Tongue (tissue), 2 donors: ENCODE results near the gene GPATCH1. TPM values are rescaled to one million over a fixed set of nuclear protein-coding genes. Genes with fewer than 3 reads are reported as not detected.
"Not testable (repeated sequence)": the region's sequence is repeated elsewhere in the genome, so short reads cannot be mapped to it uniquely, and the experiment has no call there.

ENCODE experiments used
- DNase-seq: peaks from one replicate; pipeline ENCODE4 v3.0.0-alpha.2; 2015
- total RNA-seq: library from RNA; depleted of rRNA; stranded (reverse); fragments of >200 nt; gene quantifications from one replicate; pipeline ENCODE4 v1.2.3, GENCODE V29; 2014

The GPATCH1 gene
- total RNA-seq, 1 donor from 2014 or later, result 8.8 TPM

DNA sequence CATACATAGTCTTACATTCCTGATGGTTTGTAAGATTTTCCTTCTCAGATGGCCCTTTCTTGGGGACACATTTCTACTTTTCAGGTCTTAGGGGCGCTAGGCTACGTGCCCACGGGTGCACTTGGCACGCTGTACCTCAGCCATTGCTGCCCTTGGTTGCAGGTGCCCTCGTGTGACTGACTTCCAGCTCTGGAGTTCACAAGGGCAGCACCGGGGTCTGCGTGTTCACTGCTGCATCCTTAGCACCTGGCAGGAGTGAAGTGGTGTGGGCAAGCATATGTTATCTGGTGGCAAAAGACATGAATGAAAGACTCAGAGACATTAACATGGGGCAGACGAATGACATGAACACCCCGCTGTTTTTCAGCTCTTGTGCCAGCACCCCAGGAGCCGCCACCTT, 37.7 kb downstream of the GPATCH1 start:
- no peak for DNase-seq

DNA sequence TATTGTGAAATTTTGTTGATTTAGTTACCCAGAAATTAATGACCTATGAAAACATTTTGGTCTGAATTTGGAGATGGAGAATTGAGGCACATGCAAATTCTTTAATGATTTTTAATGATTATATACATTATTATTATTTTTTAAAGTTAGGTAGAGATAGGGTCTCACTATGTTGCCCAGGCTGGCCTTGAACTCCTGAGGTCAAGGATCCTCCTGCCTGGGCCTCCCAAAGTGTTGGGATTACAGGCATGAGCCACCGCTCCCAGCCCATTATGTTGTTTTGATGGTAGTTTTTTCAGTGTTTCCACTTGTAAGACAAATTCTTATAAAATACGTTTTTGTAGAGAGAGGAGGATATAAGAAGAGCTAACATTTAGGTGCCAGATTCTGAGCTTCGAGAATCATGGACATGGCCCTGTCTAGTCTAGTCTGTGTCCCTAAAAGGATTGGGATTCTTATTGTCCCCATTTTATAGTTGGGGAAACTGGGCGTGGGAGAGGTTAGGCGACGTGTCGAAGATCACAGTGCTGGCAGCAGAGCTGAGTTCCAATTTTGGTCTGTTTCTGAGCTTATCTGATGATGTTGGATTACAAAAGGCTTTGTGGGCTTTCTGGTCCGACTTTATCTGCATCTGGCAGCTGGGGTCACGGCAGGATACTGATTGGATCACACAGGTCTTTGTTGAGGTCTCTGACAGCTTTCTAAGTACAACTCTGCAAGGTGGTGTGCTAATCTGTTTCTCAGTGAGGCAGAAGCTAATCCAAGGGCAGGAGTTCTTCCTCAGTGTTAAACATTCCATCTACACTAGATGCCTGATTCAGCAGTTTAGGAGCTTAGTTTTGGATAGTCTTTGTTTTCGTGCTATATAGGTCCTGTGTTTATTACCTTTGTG, 43.5 kb downstream of the GPATCH1 start:
- DNase-seq, result no peak

DNA sequence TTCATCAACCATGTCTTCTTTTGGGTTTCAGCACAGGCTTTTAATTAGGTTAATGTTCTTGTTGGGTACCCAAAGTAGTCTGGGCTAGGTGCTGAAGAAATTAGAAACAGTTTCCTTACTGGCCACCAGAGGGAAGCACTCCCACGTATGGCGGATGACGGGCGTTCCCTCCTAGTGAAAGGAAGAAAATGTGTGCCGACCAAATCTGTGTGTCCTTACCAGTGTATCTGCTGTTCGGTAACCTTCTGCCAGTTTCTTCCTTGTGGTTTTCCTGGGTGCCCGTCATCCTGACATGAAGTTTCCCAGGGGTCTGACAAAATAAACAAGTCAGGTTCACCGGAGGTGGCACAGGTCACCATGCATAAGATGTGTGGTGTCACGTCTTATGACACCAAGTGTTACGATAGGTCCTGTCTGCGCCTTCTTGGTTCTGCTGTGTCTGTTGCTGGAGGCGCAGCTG, 45.0 kb downstream of the GPATCH1 start:
- peak; percentile 77 for DNase-seq

DNA sequence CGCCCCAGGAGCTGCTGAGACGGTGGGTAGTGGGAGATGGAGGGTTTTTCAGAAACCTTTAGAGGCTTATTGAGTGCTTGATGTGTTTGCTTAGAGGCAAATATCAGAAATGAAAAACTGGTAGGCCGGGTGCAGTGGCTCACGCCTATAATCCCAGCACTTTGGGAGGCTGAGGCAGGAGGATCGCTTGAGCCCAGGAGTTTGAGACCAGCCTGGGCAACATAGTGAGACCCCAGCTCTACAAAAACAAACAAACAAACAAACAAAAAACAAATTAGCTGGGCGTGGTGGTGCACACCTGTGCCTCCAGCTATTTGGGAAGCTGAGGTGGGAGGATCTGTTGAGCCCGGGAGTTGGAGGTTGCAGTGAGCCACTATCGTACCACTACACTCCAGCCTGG, 45.7 kb downstream of the GPATCH1 start:
- DNase-seq, result not testable (repeated sequence)

DNA sequence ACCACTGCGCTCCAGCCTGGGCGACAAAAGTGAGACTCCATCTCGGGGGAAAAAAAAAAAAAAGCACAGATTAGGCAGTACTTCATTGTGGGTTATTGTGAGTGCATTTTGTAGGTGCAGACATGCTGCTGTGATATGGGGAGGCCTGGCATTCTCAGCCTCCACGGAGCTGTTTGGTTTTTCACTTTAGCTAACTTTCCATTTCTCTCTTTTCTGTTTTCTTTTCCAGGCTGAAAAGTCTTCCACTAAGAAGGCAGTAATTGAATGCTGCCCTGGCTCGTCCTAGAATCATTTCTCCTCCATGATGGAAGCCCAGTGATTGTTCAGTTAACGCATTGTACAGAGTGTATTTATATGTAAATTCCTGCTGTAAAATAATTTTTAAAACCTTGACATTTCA, 48.9 kb downstream of the GPATCH1 start:
- DNase-seq, result no peak

DNA sequence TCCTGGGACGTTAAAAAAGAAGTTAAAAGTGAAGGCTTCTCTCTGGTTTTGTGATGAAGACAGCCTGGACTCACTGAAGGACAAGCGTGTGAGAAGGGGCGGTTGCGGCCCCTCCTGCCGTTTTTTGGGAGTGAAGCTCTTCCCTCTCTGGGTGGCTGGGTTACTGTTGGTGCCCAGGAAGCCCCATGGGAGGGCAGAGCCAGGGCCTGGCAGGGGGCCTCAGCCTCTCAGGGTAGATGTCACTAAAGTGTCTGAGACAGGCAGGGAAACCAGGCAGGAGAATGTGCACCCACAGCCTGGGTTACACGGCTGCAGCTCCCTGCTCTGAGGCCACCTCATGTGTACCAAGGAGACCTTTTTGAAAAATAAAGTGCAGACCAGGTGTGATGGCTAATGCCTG, 49.5 kb downstream of the GPATCH1 start:
- DNase-seq, result no peak

DNA sequence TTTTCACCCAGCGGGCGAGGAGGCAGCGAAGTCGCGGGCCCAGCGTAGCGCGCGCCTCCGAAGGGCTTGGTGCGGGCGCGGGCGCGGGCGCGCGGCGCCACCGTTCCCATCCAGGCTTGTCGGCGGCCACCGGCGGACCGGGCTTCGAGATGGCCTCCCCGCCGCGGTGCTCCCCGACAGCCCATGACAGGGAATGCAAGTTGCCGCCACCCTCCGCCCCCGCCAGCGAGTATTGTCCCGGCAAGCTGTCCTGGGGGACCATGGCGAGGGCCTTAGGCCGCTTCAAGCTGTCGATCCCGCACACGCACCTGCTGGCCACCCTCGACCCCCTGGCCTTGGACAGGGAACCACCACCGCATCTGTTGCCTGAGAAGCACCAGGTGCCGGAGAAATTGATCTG, 51.0 kb downstream of the GPATCH1 start, which contains the start of gene WDR88:
WDR88 (plus strand) TSS at position 94 of the 400 bp plus-strand sequence; CDS start at position 150, 56 bp downstream.
- DNase-seq, result no peak

DNA sequence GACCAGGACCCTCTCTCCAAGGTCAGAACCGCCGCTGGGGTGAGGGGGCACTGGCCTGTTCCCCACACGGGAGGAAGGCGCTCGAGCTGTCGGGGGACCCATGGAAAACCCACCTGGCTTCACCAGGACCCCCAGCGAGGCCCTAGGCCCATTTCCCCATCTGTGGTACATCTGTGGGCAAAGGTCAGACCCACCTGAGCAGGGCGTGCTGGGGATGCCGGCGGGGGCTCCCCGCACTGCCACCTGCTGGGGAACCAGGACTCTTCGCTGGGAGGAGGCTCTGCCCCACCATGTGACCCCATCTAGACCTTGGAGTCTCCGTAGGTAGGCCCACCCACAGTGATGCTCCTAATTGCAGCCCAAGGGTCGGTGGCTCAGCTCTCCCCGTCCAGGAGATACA, 51.4 kb downstream of the GPATCH1 start:
- DNase-seq, result no peak

DNA sequence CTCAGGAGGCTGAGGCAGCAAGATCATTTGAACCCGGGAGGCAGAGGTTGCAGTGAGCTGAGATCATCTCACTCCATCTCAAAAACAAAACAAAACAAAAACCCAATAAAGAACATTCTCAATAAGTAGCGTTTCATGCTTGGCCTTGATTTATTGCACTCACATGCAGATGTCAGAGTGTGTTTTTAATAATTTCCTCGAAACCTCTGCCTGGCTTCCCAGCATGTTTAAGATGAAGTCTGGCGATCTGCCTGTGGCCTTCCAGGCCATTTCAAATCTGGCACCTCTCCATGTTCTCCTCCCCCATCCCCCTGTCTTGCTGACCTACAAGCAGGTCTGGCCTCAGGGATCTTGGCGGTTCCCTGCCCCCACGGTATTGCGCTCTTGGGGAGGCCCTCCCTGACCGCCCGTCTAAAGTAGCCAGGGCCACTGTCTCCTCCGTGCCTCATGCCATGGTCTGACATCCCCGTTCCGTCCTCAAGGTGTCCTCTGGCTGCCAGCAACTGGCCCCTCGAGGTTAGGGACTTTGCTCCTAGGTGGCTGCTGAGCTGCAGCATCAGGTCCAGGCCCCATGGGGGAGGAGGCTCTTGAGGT, 52.6 kb downstream of the GPATCH1 start:
- DNase-seq, result peak; percentile 7

DNA sequence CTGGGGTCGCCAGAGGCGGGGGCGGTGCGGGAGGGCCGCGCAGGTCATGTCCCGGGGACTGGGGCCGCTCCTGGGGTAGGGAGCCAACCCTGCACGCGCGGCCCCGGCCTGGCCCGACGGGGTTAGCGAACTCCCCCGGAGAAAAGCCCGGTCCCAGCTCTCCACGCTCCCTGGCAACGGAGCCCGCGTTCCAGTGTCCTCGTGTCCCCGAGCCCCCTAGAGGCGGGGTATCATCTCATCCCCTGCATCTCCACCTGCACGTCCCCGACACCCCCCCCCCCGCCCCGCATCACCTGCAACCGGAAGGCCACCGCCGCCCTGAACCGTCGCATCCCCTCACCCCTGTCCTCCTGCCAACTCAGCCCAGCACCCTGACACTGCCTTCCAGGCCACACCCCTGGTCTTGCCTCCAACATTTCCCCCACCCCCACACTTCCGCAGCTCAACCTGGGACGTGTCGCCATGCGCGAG, 53.6 kb downstream of the GPATCH1 start:
- DNase-seq, result no peak

DNA sequence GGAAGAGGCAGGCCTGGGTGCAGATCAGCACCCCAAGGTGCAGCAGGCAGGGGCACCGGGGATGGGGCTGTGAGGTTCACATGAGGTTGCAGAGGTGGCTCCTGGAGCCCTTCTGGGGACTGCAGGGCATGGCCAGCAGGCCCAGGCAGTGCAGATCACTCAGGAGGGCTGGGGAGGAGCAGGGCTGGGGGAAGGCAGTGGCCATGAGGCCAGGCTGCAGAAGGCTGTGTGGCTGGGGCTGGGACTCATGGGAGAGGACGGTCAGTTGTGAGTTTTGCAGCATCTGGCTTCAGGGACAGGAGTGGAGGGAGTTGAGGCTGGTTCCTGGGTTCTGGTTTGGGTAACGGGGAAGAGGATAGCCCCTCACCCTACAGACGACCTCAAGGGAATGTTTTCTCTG, 58.2 kb downstream of the GPATCH1 start:
- no peak for DNase-seq

DNA sequence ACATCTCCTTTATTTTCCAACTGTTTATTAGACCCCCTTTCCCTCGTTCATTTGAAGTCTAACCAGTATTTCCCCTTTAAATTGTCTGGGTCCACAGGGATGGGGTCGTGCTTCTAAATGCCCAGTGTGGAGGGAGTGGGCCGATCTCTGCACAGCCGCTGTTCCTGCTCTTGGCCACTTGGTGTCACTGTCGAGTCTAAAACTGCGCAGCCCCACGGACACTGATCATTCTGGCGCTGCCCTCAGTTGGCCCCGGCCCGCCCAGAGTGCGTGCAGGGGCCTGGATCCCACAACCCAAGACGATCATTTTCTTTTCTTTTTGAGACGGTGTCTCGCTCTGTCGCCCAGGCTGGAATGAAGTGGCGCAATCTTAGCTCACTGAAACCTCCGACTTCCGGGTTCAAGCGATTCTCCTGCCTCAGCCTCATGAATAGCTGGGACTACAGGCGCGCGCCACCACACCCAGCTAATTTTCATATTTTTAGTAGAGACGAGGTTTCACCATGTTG, 63.0 kb downstream of the GPATCH1 start:
- DNase-seq, result peak; percentile 82

DNA sequence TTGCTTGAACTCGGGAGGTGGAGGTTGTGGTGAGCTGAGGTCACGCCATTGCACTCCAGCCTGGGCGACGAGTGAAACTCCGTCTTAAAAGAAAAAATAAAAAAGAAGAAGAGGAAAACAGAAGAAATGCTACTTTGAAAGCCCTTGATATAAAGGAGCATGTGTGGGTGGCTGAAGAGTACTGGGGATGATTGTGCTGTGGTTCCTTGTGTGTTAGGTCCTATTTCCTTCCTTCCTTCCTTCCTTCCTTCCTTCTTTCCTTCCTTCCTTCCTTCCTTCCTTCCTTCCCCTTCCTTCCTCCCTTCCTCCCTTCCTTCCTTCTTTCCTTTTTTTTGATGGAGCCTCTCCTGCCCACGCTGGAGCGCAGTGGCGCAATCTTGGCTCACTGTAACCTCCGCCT, 65.2 kb downstream of the GPATCH1 start:
- no peak for DNase-seq

DNA sequence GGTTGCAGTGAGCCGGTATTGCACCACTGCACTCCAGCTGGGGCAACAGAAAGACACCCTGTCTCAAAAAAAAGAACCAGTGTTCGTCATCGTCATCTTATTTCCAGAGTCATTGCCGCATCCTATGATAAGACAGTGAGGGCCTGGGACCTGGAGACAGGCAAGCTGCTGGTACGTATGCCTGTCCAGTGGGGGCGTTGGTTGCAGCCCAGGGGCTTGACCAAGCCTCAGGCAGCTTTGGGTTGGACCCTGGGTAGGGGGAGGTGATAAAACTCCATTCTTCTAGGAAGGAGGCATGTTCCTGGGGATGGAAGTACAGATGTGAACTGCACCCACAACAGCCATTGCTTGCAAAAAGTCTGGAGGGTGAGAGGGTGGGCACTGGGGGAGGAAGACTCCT, 66.6 kb downstream of the GPATCH1 start:
- DNase-seq, result no peak

DNA sequence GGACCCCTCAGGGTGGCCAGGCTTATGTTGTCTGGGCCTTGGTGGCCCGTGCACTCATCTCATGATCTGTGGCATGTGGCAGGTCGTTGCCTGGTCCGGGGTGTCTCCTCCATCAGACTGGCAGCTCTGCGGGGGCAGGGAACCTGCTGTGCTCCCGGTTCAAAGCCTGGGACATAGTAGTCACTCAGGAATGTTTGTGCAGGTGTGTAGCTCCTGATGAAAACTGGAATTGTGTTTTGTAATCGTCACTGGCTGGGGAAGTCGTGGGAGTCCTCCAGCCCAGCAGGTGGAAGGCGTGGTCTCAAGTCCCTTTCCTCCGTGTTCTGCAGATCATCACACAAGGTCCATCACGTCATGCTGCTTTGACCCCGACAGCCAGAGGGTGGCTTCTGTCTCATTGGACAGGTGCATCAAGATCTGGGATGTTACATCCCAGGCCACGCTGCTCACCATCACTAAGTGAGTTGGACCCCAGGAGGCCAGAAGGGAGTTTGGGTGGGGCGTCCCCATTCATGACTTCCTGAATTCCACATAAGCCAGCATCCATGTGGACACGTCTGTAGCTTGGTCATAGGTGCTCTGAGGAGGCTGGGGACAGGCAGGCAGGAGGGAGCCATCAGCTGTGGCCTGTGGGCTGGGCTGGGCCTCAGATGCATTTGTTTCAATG, 70.0 kb downstream of the GPATCH1 start:
- DNase-seq, result no peak

DNA sequence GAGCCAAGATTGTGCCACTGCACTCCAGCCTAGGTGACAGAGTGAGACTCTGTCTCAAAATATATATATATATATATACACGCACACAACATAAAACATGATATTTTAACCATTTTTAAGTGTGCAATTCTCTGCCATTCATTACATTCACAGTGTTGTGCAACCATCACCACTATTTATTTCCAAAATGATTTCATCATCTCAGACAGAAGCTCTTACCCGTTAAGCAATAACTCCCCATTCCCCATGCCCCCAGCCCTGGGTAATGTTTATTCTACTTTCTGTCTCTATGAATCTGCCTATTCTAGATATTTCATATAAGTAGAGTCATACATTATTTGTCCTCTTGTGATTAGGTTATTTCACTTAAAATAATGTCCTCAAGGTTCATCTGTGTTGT, 71.2 kb downstream of the GPATCH1 start:
- no peak for DNase-seq

DNA sequence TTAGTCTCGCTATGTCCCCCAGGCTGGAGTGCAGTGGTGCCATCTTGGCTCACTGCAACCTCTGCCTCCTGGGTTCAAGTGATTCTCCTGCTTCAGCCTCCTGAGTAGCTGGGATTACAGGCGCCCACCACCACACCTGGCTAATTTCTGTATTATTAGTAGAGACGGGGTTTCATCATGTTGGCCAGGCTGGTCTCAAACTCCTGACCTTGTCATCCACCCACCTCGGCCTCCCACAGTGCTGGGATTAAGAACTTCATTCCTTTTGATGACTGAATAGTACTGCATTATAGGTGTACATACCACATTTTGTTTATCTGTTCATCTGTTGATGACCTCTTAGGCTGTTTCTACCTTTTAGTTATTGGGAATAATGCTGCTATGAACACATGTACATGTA, 71.6 kb downstream of the GPATCH1 start:
- DNase-seq, result not testable (repeated sequence)

DNA sequence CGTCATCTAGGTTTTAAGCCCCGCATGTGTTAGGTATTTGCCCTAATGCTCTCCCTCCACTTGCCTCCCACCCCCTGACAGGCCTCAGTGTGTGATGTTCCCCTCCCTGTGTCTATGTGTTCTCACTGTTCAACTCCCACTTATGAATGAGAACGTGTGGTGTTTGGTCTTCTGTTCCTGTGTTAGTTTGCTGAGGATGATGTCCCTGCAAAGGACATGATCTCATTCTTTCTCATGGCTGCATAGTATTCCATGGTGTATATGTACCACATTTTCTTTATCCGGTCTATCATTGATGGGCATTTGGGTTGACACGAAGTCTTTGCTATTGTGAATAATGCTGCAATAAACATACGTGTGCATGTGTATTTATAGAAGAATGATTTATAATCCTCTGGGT, 73.3 kb downstream of the GPATCH1 start:
- not testable (repeated sequence) for DNase-seq

DNA sequence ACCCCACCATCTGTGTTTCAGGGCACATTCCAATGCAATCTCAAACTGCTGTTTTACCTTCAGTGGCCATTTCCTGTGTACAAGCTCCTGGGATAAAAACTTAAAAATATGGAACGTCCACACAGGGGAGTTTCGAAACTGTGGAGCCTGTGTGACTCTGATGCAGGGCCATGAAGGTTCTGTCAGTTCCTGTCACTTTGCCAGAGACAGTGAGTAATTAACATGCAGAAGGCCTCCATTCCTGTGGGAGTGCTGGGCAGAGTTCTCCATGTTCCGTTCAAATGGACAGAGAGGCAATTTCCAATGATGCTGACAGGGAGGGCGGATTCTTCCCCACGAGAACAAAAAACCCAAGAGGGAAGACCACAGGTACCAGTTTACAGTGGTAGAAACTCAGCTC, 75.4 kb downstream of the GPATCH1 start:
- no peak for DNase-seq

DNA sequence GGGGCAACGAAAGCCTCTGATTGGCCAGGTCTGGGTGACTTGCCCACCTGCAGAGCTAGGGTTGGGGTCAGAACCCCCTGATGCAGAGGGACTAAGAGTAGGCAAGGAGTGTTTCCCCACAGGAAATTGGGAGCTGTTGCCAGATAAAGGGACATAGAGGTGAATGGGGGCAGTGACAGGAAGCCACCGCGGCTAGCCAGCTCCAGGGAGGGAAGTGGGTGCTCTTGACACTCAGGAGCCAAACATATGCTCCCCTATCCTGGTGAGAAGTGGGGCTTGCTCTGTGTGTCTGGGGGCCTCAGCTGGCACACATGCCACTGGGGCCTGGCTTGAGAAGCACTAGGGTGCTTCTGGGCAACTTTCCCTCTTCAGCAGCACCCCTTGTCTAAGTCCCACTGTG, 76.9 kb downstream of the GPATCH1 start:
- no peak for DNase-seq

DNA sequence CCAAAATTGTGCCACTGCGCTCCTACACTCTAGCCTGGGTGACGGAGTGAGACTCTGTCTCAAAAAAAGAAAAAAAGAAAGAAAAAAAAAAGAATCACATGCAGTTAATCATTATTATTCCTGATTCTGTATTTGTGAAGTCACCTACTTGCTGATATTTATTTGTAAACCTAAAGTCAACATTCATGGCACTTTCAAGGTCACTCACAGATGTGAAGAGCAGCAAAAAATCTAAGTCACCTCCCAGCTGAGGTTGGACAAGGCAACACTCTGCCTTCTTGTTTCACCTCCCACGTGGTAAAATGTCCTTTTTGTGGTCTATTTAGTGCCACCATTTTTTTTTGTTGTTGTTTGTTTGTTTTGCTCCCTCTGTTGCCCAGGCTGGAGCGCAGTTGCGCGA, 77.4 kb downstream of the GPATCH1 start:
- no peak for DNase-seq

DNA sequence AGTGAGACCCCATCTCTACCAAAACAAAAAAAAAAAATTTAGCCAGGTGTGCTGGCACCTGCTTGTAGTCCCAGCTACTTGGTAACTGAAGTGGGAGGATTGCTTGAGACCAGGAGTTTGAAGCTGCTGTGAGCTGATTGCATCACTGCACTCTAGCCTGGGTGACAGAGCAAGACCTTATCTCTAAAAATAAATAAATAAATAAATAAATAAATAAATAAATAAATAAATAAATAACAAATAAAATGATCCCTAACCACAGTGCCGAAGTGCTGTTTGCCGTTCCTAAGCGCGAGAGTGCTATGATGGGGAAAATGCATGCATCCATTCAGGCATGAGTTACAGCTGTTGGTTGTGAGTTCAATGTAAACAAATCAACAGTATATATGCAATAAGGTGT, 78.2 kb downstream of the GPATCH1 start:
- no peak for DNase-seq

DNA sequence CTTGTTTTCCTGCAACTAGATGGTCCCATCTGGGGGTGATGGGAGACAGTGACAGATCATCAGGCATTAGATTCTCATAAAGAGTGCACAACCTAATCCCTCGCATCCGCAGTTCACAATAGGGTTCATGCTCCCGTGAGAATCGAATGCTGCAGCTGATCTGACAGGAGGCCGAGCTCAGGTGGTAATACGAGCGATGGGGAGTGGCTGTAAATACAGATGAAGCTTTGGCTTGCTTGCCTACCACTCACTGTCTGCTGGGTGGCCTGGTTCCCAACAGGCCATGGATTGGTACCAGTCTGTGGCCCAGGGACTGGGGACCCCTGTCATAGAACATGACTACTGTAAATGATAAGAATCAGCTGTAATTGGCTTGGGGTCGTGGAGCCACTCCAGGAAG, 78.9 kb downstream of the GPATCH1 start:
- DNase-seq, result no peak
